HCT116 (cell line): ENCODE data around the gene DEFB114. TPM values are rescaled to one million over a fixed set of nuclear protein-coding genes. Genes with fewer than 3 reads are reported as not detected.

ENCODE experiments used
- ATAC-seq: fragments of 200-7000 bp; cut with Tn5 transposase; 2 replicates; pipeline ENCODE4 v1.9.1; 2020; ENCODE audit warnings: mild to moderate bottlenecking, moderate library complexity
- BruUV-seq: library from RNA; stranded (reverse); fragments of 400-500 nt; replicated peaks from 2 replicates; lab custom pipeline; 2021; lab: Mats Ljungman, UMichigan
- CTCF ChIA-PET: fragments of 300-600 bp; sonication (Branson Sonifier 250); formaldehyde crosslinking; loops from one replicate; lab custom pipeline; 2021; ENCODE audit warnings: antibody characterized with exemption; lab: Charles Lee
- POLR2A ChIA-PET: fragments of 300-600, 350-600 bp; sonication (Branson Sonifier 250); formaldehyde crosslinking; loops from one replicate; lab custom pipeline; 2021; ENCODE audit warnings: antibody characterized with exemption; lab: Charles Lee
- RAD21 ChIA-PET, 2 experiments: fragments of 300-600 bp; sonication (Branson Sonifier 250); formaldehyde crosslinking; loops; one replicate each; lab custom pipeline; 2023; ENCODE audit warnings: low total read pairs in 2 of 2; ENCODE audit not compliant: uncharacterized antibody in 2 of 2, unreplicated experiment in 2 of 2, low non-redundant PET in 1 of 2; lab: Charles Lee
- DNase-seq: peaks from one replicate; pipeline ENCODE4 v3.0.0-alpha.2; 2010; ENCODE audit warnings: low read depth, low spot score
- H2AFZ ChIP-seq: fragments of 200-600 bp; shearing (Covaris generic), sonication (generic); 2 replicates; pipeline ENCODE4 v1.6.1; 2017; ENCODE audit warnings: low read depth, mixed run types, mixed read lengths, antibody characterized with exemption, low read length; ENCODE audit not compliant: poor library complexity, severe bottlenecking
- H3K27ac ChIP-seq: 2 replicates; pipeline ENCODE4 v1.5.1; 2012; ENCODE audit warnings: low read depth, low read length
- H3K27me3 ChIP-seq: fragments of 200-600 bp; sonication (generic); 2 replicates; pipeline ENCODE4 v1.6.1; 2016; ENCODE audit warnings: mixed run types, low read length, mixed read lengths; ENCODE audit not compliant: insufficient read depth
- H3K36me3 ChIP-seq, 2 experiments: fragments of 200-500 bp in 1 of 2; fragments of 200-600 bp in 1 of 2; sonication (Bioruptor generic) in 1 of 2; sonication (generic) in 1 of 2; 2 replicates each; pipeline versions ENCODE4 v1.5.1 to v1.6.1; 2014 to 2016; ENCODE audit warnings: low read length in 2 of 2, inconsistent platforms in 1 of 2, mixed read lengths in 1 of 2, mixed run types in 1 of 2; ENCODE audit not compliant: insufficient read depth in 2 of 2, control insufficient read depth in 1 of 2
- H3K4me1 ChIP-seq, 2 experiments: fragments of 200-600 bp in 1 of 2; sonication (generic) in 1 of 2; 2 replicates each; pipeline versions ENCODE4 v1.5.1 to v1.6.1; 2012 to 2017; ENCODE audit warnings: low read length in 2 of 2, inconsistent platforms in 1 of 2, mild to moderate bottlenecking in 1 of 2, mixed read lengths in 1 of 2, mixed run types in 1 of 2, moderate library complexity in 1 of 2; ENCODE audit not compliant: insufficient read depth in 2 of 2, control insufficient read depth in 1 of 2
- H3K4me2 ChIP-seq: fragments of 200-600 bp; sonication (generic); 2 replicates; pipeline ENCODE4 v1.6.1; 2017; ENCODE audit warnings: mixed run types, low read length, mixed read lengths
- H3K4me3 ChIP-seq, 2 experiments: fragments of 200-600 bp in 1 of 2; sonication (generic) in 1 of 2; replicated peaks in 1 of 2; 2 replicates each; pipeline ENCODE4 v1.5.1; 2011 to 2016; ENCODE audit warnings: low read length in 2 of 2, control low read depth in 1 of 2, low read depth in 1 of 2, mild to moderate bottlenecking in 1 of 2, mixed read lengths in 1 of 2, mixed run types in 1 of 2
- H3K79me2 ChIP-seq: fragments of 200-600 bp; sonication (generic); 2 replicates; pipeline ENCODE4 v1.6.1; 2017; ENCODE audit warnings: mild to moderate bottlenecking, mixed run types, low read length, moderate library complexity, mixed read lengths; ENCODE audit not compliant: insufficient read depth
- H3K9ac ChIP-seq: fragments of 200-600 bp; sonication (generic); 2 replicates; pipeline ENCODE4 v1.6.1; 2016; ENCODE audit warnings: low read length, mixed read lengths
- H3K9me2 ChIP-seq: fragments of 200-600 bp; sonication (generic), shearing (Covaris generic); 2 replicates; pipeline ENCODE4 v1.6.1; 2017; ENCODE audit warnings: mixed run types, mild to moderate bottlenecking, moderate library complexity; ENCODE audit not compliant: insufficient read depth
- H3K9me3 ChIP-seq, 2 experiments: fragments of 200-500 bp in 1 of 2; fragments of 200-600 bp in 1 of 2; sonication (Bioruptor generic) in 1 of 2; sonication (generic) in 1 of 2; 2 replicates each; pipeline ENCODE4 v1.6.1; 2014 to 2017; ENCODE audit warnings: low read length in 2 of 2, mixed read lengths in 2 of 2, inconsistent platforms in 1 of 2, low read depth in 1 of 2, mild to moderate bottlenecking in 1 of 2, mixed run types in 1 of 2, moderate library complexity in 1 of 2; ENCODE audit not compliant: control insufficient read depth in 1 of 2, insufficient read depth in 1 of 2
- H4K20me1 ChIP-seq: fragments of 200-600 bp; sonication (generic), shearing (Covaris generic); 2 replicates; pipeline ENCODE4 v1.6.1; 2017; ENCODE audit warnings: mixed run types, mild to moderate bottlenecking, moderate library complexity; ENCODE audit not compliant: insufficient read depth
- CBX3 ChIP-seq: IDR thresholded peaks from 2 replicates; pipeline ENCODE4 v1.6.1; 2012; ENCODE audit warnings: low read depth
- CEBPB ChIP-seq: IDR thresholded peaks from 2 replicates; pipeline ENCODE4 v1.6.1; 2012; ENCODE audit warnings: low read depth
- CTCF ChIP-seq, 3 experiments: fragments of 200-600 bp in 1 of 3; sonication (generic) in 1 of 3; IDR thresholded peaks in 2 of 3; conservative IDR thresholded peaks in 1 of 3; 2 replicates each; pipeline ENCODE4 v1.5.1; 2012 to 2017; ENCODE audit warnings: low read depth in 2 of 3, low read length in 2 of 3, antibody characterized with exemption in 1 of 3, borderline replicate concordance in 1 of 3, control low read depth in 1 of 3, mild to moderate bottlenecking in 1 of 3, mixed read lengths in 1 of 3, mixed run types in 1 of 3, moderate library complexity in 1 of 3; ENCODE audit not compliant: insufficient read depth in 1 of 3
- EGR1 ChIP-seq: IDR thresholded peaks from 2 replicates; pipeline ENCODE4 v1.6.1; 2012; ENCODE audit warnings: low read depth
- ELF1 ChIP-seq: IDR thresholded peaks from 2 replicates; pipeline ENCODE4 v1.6.1; 2012; ENCODE audit warnings: low read depth, borderline replicate concordance
- EZH2 ChIP-seq: fragments of 200-600 bp; sonication (generic); IDR thresholded peaks from 2 replicates; pipeline ENCODE4 v1.6.1; 2017; ENCODE audit warnings: antibody characterized with exemption, mixed run types
- EZH2phosphoT487 ChIP-seq: fragments of 200-600 bp; IDR thresholded peaks from 2 replicates; pipeline ENCODE4 v1.6.1; 2018; ENCODE audit warnings: antibody characterized with exemption, borderline replicate concordance
- JUND ChIP-seq: IDR thresholded peaks from 2 replicates; pipeline ENCODE4 v1.6.1; 2012
- MAX ChIP-seq: IDR thresholded peaks from 2 replicates; pipeline ENCODE4 v1.6.1; 2012
- POLR2A ChIP-seq: IDR thresholded peaks from 2 replicates; pipeline ENCODE4 v1.7.0; 2011; ENCODE audit warnings: borderline replicate concordance; ENCODE audit not compliant: insufficient read depth, insufficient read length; ENCODE audit errors: extremely low read depth
- POLR2AphosphoS5 ChIP-seq: IDR thresholded peaks from 2 replicates; pipeline ENCODE4 v1.6.1; 2011; ENCODE audit warnings: mild to moderate bottlenecking, low read depth, low read length, moderate library complexity
- RAD21 ChIP-seq: IDR thresholded peaks from 2 replicates; pipeline ENCODE4 v1.6.1; 2012; ENCODE audit warnings: low read depth, mild to moderate bottlenecking
- SRF ChIP-seq: IDR thresholded peaks from 2 replicates; pipeline ENCODE4 v1.6.1; 2012; ENCODE audit warnings: low read depth
- ZFX ChIP-seq: fragments of 450-650 bp; IDR thresholded peaks from 2 replicates; pipeline ENCODE4 v1.6.1; 2017
- ZNF274 ChIP-seq: fragments of 200-500 bp; sonication (Bioruptor generic); IDR thresholded peaks from 2 replicates; pipeline ENCODE4 v1.6.1; 2014; ENCODE audit warnings: mild to moderate bottlenecking, low read depth, low read length, inconsistent platforms
- intact Hi-C: fragments of 100-400 bp; cut with micrococcal nuclease; formaldehyde crosslinking; loops from 2 replicates; pipeline ENCODE4 v1.10.0; 2022
- total RNA-seq: library from RNA; stranded (reverse); gene quantifications from one replicate; pipeline ENCODE4 v1.2.1, GENCODE V29; 2021; ENCODE audit not compliant: unreplicated experiment

The DEFB114 gene
- total RNA-seq, 1 experiment from 2014 or later: not detected

GRCh38 chr6:49934770-49935169, 29.2 kb downstream of the DEFB114 start (continued):
- TF ChIP-seq MAX (no peak), POLR2AphosphoS5 (no peak)

- H3K9me3 ChIP-seq: no peaks in the 10 kb centered on the region
- ChIA-PET POLR2A (no interaction called here), CTCF (no interaction called here), RAD21 (no interaction called here)
- H3K36me3 ChIP-seq: no peaks in the 10 kb centered on the region
- DNase-seq (no peak), ATAC-seq (no peak)
- no TSS peak for BruUV-seq
- H3K27me3 ChIP-seq: no peaks in the 10 kb centered on the region; the same call in 1 of the 2 replicates
- no peaks in the 10 kb centered on the region; the same call in 1 of the 2 replicates for H3K9me2 ChIP-seq
- no peak overlapping the region for H3K9ac ChIP-seq
- no peak overlapping the region for H3K4me2 ChIP-seq
- H4K20me1 ChIP-seq: no peaks in the 10 kb centered on the region
- no peaks in the 10 kb centered on the region for H3K4me1 ChIP-seq
- H3K27ac ChIP-seq: no peak overlapping the region
- H2AFZ ChIP-seq: no peak overlapping the region
- TF ChIP-seq CEBPB: no peak
- TF ChIP-seq CBX3: no peak
- TF ChIP-seq POLR2A: no peak
- no peak for TF ChIP-seq ELF1
- no peak for TF ChIP-seq EZH2phosphoT487
- TF ChIP-seq SRF: no peak
- no peak for TF ChIP-seq CTCF (IDR thresholded peaks at IDR 0.05 in 2 of 3, conservative IDR thresholded peaks at IDR 0.05 in 1 of 3; ENCODE audit: borderline replicate concordance in 1 of 3, insufficient read depth in 1 of 3, low read depth in 2 of 3, low read length in 2 of 3)
- no peak for TF ChIP-seq MAX
- no peak for TF ChIP-seq EZH2
- TF ChIP-seq JUND: no peak
- TF ChIP-seq EGR1: no peak
- no peak for TF ChIP-seq RAD21
- TF ChIP-seq ZNF274: no peak
- no peak for TF ChIP-seq ZFX
- intact Hi-C loops: no loop called here
- no peak overlapping the region for H3K4me3 ChIP-seq
- H3K79me2 ChIP-seq: no peaks in the 10 kb centered on the region
Measured at GRCh38 chr6:49933526-49933925, 30.4 kb downstream of the DEFB114 start.
